CD4-positive, alpha-beta T cell treated with Interferon alpha-2 for 1 hour (primary cell): Measurements from ENCODE around the gene ACOT11.

Experiments used
- DNase-seq, 2 donors: peaks; one replicate each; pipeline ENCODE4 v3.0.0-alpha.2; 2020 to 2022

The ACOT11 gene

GRCh38 chr1:54538538-54538937 is 9.5 kb upstream of the ACOT11 start:
- DNase-seq, result no peak

- DNase-seq, result no peak
These were observed 7.3 kb upstream of the ACOT11 start for GRCh38 chr1:54540582-54541295.

GRCh38 chr1:54542120-54542961 is 5.7 kb upstream of the ACOT11 start:
- peak; percentile 19 to 52 for DNase-seq

GRCh38 chr1:54542962-54543539 is 5.0 kb upstream of the ACOT11 start:
- DNase-seq, result no peak

GRCh38 chr1:54543729-54544496 is 4.1 kb upstream of the ACOT11 start:
- DNase-seq, result no peak

GRCh38 chr1:54545916-54546635 is 2.0 kb upstream of the ACOT11 start:
- DNase-seq, result no peak

GRCh38 chr1:54546651-54547401 is 1.2 kb upstream of the ACOT11 start:
- no peak for DNase-seq

GRCh38 chr1:54548389-54549044 is 489 bp downstream of the ACOT11 start:
- DNase-seq, result no peak

GRCh38 chr1:54549181-54549924 is 1.3 kb downstream of the ACOT11 start:
- DNase-seq, result no peak

GRCh38 chr1:54551891-54552290 is 3.9 kb downstream of the ACOT11 start:
- DNase-seq, result no peak

- DNase-seq, result no peak
These were observed 5.7 kb downstream of the ACOT11 start for GRCh38 chr1:54553602-54554313.

- DNase-seq, result no peak
These were observed 8.1 kb downstream of the ACOT11 start for GRCh38 chr1:54556110-54556509.

- no peak for DNase-seq
These were observed 9.8 kb downstream of the ACOT11 start for GRCh38 chr1:54557671-54558355.

- DNase-seq, result no peak
These were observed 10.5 kb downstream of the ACOT11 start for GRCh38 chr1:54558434-54559030.

- DNase-seq, result no peak
These were observed 11.1 kb downstream of the ACOT11 start for GRCh38 chr1:54559111-54559548.

GRCh38 chr1:54559771-54560231 is 11.8 kb downstream of the ACOT11 start:
- DNase-seq, result no peak

GRCh38 chr1:54564312-54565112 is 16.5 kb downstream of the ACOT11 start:
- peak in 1 of 2 donors; percentile 14 for DNase-seq
